HG02884 (cell line): ENCODE measurements around the gene ORC2.
A peak's percentile ranks its signal among the peaks of the same experiment; 100 is the strongest.
"Not testable (repeated sequence)": the region's sequence is repeated elsewhere in the genome, so short reads cannot be mapped to it uniquely, and the experiment has no call there.

ENCODE experiments used
- ATAC-seq: cut with Tn5 transposase; IDR thresholded peaks from one replicate; pipeline ENCODE4 v1.9.1; 2021; ENCODE audit warnings: mild to moderate bottlenecking, moderate library complexity; ENCODE audit not compliant: unreplicated experiment

Gene ORC2

DNA sequence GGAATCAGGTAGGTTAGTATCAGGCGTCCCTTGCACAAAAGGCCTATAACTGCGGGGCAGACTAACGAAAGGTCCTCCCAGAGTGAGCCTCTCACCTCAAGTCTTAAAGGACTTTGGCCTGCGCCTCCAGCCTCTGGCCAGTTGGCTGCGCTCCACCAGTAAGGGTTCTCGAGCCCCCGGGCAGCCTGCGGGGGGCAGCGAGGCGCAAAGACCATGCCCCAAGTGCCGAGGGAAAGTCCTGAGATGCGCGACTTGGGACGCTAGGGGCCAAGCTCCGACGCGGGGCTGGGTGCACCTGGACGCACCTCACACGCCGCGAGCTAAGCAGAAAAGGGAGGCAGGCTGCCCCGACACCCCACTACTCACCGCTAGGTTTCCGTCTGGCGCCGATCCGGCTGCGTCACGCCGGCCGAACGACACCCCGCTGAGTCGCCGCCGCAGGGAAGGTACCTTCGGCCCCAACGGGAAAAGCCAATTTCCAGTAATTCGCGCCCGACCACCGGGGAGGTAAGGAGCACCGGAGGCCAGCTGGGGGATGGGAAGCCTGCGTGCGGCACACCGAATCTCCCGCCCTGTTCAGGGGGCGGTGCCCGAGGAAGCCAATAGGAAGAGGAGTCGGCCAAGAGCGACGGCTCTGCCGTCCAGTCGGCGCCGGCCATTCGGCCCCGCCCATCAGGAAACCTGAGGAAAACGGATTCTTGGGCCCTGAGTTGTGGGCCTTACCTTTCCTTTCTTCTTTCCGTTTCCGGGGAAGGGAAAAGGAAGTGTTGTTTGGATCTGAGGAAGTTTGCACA is at the start of gene ORC2:
Gene ORC2 (minus strand): TSS at position 537 of the 794 bp plus-strand sequence. CDS start 5,537 bp downstream, outside the sequence.
- ATAC-seq = peak; percentile 90

DNA sequence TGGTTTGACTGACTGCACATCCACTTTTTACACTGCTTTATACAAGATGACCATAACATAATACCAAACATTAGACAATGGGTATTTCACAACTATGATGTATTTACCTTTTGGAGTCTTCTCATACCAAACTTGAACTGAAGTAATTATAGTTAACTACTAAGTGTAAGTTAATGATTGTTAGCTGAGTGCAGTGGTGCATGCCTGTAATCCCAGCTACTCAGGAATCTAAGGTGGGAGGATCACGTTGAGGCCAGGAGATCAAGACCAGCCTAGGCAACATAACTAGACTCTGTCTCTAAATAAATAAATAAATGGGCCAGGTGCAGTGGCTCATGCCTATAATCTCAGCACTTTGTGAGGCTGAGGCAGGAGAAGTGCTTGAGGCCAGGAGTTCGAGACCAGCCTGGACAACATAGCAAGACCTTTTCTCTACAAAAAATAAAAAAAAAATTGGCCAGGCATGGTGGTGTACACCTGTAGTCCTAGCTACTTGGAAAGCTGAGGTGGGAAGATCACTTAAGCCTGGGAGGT is 44.9 kb upstream of the ORC2 start:
- no peak for ATAC-seq

DNA sequence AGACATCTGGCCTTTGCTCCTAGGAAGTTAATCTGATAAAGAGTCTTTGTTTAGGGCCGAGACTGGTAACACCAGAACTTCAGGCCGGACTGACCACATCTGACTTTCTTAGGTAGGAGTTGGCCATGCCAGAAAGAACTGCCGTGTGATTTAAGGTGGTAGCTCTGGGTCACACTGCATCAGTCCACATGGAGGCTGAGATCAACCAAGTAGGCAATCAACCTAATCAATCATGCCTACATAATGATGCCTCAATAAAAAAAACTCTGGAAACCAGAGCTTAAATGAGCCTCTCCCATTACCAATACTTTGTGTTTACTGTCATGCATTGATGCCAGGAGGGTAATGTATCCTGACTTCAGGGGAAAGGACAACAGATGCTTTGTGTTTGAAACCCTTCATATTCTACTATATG is 44.1 kb upstream of the ORC2 start:
- ATAC-seq = no peak

DNA sequence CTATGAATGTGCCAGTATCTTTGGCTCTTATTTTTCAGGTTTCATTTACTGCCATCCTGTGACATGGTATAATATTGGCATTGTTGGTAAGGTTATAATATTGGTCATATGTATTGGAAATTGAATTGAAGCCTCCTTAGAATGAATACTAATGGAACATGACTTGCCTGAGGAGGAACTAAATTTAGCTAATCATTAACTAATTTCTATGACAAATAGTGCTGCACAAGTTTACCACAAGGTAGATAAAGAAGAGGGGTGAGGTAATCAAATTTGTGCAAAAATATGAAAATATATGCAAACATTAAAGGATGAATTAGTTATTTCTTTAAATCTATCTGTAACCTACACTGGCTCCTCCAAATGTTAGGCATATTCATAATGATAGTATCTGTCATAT is 43.2 kb upstream of the ORC2 start:
- ATAC-seq = no peak

DNA sequence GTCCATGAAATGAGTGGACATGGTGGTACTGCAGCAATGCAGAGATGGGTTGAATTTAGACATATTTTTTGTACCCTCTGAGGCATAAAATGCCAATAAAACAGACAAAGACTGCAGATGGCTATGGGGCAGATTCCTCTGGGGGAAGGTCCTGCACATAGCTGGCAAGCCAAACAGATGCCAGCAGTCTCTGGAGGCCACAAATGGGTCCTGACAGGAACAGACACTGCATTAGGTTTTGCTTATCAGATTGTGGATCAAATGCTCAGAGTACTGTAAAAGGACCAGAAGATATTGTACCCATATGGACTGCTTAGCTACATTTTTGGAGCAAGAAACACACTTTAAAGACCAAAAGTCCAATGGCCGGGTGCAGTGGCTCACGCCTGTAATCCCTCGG is 40.9 kb upstream of the ORC2 start:
- no peak for ATAC-seq

DNA sequence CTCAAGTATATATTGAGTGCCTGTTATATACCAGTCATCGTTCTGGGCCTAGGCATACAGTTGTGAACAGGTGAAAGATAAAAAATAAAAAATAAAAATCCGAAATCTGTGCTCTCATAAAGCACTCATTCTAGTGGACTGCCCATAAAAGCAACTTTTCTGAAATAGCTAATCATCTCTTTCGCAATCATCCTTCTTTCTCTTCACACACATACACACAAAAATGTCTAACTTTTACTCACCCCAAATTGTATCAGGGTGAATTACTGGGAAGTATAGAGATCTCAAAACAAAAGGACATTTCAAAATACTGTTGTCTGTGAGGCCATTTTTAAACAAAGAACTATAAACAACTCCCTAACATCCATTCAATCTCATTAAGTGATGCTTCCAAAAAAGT is 29.6 kb upstream of the ORC2 start:
- ATAC-seq = no peak

DNA sequence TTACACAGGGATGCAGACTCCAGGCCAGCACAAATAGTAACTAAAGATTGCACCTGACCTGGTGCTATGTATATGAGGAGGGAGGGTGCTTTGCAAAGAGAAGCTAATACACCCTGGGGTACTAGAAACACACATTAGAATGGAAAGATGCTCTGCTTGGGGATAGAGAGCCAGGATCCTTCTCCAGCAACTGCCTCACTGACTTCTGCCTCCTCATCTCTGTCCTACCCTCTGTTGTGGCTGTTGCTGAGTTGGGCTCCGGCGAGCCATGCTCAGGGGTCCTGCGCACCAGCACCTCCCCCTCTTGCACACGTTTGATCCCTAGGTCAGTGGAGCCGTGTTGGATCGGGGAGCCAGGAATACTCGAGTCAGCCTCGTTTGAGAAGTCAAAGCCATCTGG is 23.7 kb upstream of the ORC2 start:
- no peak for ATAC-seq

DNA sequence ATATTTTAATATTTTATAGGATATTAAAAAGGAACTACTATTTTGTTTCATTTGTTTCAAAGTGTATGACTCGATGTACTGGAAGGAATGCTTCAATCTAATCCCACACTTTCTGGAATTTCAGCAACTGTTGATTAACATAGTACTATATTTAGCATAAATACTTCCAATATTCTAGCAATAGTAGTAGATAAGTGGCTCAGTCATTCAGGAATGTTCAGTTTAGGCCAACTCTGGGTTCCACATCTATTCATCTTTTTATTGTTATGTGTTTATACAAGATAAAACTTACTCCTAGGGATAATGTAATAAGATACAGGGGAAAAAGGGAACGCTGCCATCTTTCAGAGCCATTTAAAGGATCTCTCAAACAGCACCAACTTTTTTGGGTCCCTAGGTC is 22.3 kb upstream of the ORC2 start:
- no peak for ATAC-seq

DNA sequence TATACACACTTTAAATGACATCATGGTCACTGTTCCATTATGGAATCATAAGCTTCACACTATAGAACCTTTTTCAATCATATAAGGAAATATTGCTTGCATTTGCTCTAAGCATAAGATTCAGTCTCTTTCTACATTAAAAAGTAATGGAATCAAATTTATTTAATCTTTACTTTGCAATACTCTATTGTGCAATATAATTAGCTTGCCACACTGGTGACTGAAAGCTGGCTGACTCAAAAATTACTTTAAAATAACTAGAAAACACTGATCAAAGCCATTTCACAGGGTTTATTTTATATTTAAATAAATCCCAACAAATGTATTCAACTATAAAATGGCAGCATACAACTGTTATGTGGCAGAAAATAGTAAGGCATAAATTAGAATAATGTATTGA is 13.2 kb upstream of the ORC2 start:
- no peak for ATAC-seq

DNA sequence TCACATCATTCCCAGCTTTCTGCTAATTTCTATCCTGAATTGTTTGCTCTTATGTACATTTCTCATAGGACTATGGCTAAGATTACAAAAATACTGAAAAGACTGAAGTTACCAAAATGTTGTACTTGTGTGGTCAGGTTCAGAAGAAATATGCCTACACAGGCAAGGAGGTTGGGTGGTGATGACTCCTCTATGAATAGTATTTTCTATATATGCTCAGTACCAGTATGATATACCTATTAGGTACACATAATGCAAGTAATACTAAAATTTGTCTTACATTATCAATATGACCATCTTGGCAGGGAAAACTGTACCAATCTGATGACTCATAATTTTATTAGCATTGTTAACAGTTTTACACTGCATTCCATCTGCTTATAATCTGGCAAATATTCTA is 12.2 kb upstream of the ORC2 start:
- ATAC-seq = no peak

DNA sequence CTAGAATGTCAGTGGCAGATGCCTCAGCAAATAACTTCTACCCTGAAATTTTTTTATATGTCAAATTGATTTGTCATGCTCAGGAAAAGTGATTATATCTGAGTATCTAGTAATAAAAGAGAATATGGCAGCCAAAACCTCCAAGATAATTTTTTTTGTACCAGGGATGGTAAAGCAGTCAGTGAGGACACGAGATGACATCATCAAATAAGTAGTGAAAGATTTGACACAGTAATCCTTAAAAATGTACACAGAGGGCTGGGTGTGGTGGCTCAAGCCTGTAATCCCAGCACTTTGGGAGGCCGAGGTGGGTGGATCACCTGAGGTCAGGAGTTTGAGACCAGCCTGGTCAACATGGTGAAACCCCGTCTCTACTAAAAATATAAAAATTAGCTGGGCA is 6.6 kb upstream of the ORC2 start:
- ATAC-seq = not testable (repeated sequence)

DNA sequence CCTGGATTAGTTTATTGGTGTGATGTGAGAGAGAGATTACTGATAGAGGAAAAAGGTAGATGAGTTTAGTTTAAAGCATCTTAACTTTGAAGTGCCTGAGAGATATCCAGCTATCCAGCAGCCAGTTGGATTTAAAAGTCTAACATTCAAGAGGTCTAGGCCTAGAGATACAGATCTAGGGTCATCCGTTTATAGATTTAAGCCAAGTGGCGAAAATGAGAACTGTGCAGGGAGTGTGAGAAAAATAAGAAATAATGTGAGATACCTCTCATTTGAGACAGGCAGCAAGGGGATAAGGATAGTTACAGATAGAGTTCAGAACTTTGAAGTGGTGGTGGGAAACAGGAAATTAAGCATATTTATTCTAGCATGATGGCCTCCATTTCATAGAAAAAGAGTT is 5.3 kb upstream of the ORC2 start:
- ATAC-seq = no peak

DNA sequence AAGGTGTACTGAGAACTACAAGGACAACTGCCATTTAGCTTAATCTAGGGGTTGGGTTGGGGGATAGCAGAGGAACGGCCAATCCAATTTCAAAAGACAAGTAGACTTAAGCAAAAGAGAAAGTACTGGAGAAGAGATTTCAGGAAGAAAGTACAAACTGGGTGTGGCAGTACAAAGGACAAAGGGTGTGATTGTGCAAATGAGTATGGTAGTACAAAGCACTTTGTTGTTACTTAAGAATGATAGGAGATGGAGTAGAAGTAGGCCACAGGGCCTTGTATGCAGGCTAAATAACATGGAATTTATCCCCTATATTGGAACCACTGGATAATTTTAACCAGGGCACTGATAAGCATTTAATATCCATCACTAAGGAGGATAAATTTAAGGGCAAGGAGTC is 4.7 kb upstream of the ORC2 start:
- ATAC-seq = no peak

DNA sequence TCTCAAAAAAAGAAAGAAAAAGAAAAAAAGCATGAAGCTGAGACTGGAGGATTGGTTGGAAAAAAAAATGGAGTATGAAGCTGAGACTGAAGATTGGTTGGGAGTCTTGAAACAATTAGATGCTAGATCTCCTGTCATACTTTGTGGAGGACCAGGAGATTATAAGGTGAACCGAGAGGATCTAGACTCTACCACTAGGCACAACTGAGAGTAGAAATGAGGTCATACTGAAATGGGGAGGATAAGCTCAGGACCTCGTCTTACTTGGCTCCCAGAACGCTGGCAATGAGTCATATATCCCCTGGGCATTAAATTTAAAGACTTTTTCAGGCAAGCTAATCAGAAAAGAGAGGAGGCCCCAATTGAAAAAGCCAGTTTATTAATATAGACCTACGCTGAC is 3.3 kb upstream of the ORC2 start:
- no peak for ATAC-seq

DNA sequence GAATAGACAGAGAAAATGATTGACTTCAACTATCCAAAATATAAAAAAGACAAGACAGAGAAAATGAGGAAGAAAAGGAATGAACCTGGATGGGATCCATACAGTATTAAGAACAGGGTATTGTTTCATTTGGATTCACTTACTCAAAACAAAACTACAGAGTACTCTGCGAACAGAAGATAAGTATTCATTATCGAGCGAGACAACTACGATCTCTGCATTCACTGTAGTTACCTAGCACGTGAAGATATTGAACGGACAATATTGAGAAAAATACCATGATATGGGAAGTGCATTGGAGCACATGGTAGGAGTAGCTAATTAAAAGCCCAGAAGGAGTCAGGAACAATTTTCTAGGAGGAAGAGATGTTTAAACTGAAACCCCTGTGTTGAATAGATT is 1.0 kb upstream of the ORC2 start:
- no peak for ATAC-seq

DNA sequence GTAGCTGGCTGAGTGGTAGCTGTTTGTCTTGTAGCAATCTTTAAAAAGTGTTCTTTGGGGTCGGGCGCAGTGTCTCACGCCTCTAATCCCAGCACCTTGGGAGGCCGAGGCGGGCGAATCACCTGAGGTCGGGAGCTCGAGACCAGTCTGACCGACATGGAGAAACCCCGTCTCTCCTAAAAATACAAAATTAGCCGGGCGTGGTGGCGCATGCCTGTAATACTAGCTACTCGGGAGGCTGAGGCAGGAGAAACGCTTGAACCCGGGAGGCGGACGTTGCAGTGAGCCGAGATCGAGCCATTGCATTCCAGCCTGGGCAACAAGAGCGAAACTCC is 425 bp upstream of the ORC2 start:
- ATAC-seq = peak; percentile 1

DNA sequence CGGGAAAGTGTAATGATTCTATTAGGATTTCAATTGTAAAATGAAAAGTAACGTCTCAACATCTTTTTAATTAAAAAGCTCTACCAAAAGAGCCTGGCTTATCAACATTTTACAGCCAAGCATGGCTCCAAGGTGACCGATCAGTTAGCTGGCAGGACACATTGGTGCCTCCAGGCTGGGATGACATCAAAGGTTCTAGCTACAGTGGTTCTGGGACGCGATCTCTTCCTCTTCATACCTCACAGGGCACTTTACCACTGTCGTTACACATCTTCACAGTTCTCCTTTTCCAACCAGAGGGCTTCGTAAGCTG is 693 bp downstream of the ORC2 start:
- ATAC-seq = peak; percentile 16

DNA sequence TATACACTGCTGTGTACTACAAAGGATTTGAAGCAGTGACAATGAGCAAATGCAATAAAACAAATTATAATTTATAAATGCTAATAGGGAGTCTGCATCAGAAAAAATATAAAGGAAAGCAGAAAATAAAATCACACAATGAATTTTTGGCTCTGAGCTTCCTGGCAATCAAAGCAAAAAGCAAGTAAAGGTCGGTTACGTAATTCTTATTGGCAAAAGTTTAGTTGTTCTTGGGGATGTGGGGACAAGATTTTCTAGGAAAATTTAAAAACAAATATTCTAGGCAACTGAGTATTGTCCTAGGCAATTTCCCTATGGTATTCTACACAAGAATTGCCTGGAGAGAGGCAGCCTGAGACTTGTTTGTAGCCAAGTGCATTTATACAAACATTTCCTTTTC is 1.8 kb downstream of the ORC2 start:
- ATAC-seq = no peak

DNA sequence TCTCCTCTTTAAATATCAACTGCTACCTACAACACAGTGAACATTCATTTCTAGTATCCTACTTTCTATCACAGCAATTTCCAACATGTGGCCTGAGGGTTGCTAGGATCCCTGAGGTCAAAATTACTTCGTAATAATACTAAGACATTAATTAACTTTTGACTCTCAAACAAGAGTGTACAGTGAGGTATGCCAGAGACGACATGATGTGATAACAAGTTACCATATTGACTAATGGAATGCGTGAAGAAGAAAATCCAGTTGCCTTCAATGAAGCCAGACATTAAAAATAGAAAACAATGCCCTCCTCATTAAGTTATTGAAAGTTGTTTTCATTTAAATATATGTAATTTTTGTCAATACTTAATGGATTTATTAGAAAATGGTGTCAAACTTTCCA is 13.1 kb downstream of the ORC2 start:
- ATAC-seq = no peak

DNA sequence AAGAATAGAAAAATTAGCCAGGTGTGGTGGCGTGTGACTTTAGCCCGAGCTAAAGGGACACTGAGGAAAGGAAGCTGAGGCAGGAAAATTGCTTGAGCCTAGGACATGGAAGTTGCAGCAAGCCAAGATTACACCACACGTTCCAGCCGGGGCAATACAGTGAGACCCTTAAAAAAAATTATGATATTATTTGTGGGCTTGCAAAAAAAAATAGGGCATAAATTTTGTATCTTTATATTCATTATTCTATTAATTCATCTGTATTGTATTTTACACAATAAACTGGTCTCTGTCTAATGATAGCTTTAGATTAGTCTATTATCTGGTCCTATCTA is 18.1 kb downstream of the ORC2 start:
- no peak for ATAC-seq

DNA sequence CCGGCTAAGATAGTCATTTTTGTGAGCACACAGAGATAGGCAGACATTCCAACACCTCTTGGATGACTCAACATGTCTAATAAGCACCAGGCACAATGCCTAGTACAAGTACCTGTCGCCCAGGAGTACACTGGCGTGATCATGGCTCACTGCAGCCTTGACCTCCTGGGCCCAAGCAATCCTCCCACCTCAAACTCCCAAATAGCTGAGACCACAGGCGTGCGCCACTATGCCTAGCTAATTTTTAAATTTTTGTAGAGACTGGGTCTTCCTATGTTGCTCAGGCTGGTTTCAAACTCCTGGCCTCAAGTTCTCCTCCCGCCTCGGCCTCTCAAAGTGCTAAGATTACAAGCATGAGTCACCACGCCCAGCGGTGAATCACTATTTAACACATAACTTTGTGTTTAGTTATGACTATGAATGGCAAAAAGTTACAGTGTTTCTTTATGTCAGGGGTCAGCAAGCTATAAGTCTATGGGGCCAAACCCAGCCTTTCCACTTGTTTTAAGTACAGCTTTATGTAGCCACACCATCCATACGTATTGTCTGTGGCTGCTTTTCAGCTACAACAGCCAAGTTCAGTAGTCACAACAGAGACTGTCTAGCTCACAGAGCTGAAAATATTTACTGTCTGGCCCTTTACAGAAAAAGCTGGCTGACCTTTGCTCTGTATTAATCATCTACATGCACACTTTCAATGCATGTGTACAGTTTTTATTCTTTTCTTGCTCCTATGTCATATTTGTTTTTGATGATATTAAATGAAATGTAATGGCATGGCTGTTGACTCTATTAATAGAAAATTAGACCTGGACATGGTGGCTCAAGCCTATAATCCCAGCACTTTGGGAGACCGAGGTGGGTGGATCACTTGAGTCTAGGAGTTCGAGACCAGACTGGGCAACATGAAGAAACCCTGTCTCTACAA is 18.7 kb downstream of the ORC2 start:
- no peak for ATAC-seq

DNA sequence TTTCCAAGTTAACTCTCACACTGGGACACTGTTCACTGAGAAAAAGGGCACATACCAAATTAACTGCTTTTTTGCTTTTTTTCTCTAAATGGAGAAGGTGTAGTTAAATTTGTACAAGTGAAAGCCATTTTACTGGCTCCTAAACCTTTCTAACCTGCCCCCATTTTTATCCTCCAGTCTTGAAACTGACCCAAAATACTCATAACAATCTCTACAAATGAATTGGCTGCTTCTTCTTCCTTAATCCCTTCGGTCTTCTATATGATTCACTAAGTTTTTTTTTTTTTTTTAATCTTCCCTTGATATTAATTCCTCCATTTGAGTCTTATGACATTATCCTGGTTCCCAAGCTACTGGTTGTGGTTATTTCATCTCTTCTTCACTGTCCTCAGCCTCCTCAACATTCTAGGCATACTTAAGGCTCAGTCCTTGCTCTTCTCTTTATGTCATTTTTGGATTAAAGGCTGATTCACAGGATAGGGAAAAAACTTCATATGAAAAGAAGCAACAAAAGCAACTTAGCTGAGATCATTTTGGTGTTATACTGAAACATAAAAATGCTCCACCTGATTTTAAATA is 19.8 kb downstream of the ORC2 start:
- ATAC-seq = no peak
